Brain pericyte (primary cell): ENCODE data around the gene UBE2Z.
"Not testable (repeated sequence)": the region's sequence is repeated elsewhere in the genome, so short reads cannot be mapped to it uniquely, and the experiment has no call there.

Source experiments
- DNase-seq: peaks from one replicate; pipeline ENCODE4 v3.0.0-alpha.2; 2012; ENCODE audit warnings: low read depth, low spot score

Gene UBE2Z

DNA sequence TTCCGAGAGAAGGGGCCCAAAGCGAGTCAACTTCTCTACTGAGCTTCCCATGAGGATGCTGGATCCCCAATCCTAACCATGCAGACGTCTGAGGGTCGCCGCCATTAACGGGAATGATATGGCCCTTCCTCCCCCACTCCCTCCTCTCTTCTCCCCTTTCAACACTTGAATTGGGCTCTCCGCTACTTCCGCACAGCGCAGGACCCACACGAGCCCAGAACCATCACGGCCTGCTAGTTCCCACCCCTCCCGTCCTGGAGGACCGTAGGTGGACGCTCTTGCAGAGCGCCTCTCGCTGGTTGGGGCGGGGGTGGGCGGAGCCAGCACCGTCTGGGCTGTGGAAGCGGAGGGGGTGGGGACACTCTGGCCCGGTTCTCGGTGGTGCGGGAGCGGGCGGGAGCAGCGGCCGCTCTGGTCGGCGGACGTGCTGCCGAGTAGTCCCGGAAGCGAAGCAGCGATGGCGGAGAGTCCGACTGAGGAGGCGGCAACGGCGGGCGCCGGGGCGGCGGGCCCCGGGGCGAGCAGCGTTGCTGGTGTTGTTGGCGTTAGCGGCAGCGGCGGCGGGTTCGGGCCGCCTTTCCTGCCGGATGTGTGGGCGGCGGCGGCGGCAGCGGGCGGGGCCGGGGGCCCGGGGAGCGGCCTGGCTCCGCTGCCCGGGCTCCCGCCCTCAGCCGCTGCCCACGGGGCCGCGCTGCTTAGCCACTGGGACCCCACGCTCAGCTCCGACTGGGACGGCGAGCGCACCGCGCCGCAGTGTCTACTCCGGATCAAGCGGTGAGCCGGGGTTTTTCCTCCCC, at the start of gene UBE2Z:
Gene UBE2Z, plus strand, starts transcription at position 361 of the 797 bp plus-strand sequence. Its CDS starts 97 bp downstream, at position 458.
- DNase-seq, result peak; percentile 83

- DNase-seq, result no peak
These were observed 48.2 kb upstream of the UBE2Z start for GRCh38 chr17:48860034-48860433.

GRCh38 chr17:48860456-48860855, 47.8 kb upstream of the UBE2Z start:
- no peak for DNase-seq

DNA sequence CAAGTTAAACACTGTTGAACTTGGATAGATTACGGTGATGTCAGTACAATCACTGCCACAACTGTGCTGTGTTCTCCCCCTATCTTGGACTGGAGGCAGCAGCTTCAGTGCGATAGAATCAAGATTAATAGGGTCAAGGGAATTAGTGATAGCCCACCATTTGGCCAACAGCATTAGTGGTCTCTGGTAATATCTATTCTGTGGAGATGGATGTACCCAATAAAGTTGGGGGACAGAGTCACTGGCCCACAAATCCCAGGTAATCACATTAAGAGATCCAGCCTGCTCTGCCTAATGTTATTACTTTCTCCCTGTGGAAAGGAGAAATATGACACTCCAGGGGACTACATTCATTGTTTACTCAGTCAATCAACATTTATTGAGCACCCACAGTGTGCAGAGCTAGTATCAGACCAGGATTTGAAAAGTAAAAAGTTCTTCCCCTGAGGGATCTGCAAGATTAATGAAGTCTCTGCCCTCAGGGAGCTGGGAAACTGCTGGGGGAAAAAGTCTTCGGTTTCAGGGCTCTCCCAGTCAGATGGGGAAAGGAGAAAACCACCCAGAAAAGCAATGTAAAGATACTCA, 39.2 kb upstream of the UBE2Z start:
- DNase-seq, result no peak

DNA sequence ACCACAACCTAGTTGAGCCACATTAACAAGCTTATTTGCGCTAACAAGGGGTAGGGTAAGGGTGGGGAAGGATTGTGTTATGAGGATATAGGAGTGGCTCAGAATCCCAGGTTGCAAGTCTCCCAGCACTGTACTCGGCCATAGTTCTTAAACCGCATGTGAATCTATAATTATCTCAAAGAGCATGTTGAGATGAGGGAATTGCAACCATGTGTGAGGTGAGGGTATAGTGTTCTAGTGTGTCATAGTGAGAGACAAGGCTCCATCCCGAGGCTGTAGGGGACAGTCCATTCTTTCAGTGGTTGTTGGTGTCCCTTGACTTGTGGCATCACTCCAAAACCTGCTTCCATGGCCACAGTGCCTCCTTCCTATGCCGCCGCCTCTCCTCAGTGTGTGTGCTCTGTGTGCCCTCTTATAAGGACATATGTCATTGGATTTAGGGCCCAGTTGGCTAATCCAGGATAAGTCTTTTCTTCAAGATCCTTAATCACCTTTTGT, 38.3 kb upstream of the UBE2Z start:
- DNase-seq, result no peak

DNA sequence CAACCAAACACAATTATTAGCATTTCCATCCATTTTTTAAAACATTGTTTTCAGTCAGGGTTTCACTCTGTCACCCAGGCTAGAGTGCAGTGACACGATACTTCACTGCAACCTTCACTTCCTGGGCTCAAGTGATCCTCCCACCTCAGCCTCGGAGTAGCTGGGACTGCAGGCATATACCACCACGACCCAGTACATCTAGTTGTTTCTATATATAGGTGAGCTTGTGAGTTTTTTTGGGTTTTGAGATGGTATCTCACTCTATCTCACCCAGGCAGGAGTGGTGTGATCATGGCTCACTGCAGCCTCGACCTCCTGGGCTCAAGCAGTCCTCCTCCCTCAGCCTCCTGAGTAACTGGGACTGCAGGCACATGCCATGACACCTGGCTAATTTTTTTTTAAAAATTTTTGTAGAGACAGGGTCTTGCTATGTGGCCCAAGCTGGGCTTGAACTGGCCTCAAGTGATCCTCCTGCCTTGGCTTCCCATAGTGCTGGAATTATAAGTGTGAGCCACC, 37.1 kb upstream of the UBE2Z start:
- no peak for DNase-seq

DNA sequence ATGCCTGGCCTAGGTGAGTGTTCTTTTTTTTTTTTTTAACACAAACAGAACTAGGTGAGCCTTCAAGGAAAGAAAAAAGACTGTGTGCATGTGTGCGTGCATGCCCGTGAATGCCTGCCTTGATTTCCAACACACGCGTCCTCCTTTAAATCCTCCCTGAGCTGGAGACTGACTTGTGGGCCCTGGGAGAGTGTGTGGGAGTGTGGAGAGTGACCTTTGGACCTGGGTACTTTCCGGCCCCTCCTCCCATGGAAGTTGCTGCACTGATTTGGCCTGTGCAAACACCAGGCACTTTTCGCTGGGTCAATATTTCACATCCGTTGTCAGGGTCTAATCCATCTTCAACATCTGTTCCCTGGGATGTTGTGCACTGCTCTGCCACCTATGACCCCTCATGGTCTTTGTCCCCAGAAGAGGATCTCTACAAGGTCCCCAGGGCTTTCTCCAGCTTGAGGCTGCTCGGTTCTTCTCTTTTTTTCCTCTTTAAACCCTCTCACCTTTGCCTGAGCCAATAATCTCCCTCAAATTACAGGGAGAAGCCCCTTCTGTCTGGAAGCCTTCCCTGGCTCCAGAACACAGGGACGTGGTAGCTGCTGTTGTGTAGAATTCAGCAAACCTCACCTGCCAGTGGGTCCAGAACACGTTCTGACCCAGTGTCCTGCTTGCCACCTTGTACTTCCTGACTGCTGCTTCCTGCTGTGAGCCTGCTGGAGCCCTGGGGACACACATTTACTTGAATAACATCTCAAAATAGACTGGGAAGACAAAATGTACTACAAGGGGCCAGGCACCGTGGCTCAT, 36.5 kb upstream of the UBE2Z start:
- DNase-seq, result no peak

DNA sequence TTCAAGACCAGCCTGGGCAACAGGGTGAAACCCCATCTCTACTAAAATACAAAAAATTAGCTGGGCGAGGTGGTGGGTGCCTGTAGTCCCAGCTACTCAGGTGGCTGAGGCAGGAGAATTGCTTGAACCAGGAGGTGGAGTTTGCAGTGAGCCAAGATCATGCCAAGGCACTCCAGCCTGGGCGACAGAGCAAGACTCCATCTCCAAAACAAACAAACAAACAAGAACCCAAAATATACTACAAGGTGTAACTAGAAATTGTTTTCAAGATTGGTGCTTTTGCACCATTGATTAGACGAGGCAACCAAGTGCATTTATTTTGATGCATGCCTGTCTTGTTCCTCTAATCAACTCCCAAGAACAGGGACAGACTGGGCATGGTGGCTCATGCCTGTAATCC, 35.8 kb upstream of the UBE2Z start:
- not testable (repeated sequence) for DNase-seq

GRCh38 chr17:48873209-48873608, 35.0 kb upstream of the UBE2Z start:
- DNase-seq, result no peak

GRCh38 chr17:48873696-48874443, 34.3 kb upstream of the UBE2Z start:
- no peak for DNase-seq

DNA sequence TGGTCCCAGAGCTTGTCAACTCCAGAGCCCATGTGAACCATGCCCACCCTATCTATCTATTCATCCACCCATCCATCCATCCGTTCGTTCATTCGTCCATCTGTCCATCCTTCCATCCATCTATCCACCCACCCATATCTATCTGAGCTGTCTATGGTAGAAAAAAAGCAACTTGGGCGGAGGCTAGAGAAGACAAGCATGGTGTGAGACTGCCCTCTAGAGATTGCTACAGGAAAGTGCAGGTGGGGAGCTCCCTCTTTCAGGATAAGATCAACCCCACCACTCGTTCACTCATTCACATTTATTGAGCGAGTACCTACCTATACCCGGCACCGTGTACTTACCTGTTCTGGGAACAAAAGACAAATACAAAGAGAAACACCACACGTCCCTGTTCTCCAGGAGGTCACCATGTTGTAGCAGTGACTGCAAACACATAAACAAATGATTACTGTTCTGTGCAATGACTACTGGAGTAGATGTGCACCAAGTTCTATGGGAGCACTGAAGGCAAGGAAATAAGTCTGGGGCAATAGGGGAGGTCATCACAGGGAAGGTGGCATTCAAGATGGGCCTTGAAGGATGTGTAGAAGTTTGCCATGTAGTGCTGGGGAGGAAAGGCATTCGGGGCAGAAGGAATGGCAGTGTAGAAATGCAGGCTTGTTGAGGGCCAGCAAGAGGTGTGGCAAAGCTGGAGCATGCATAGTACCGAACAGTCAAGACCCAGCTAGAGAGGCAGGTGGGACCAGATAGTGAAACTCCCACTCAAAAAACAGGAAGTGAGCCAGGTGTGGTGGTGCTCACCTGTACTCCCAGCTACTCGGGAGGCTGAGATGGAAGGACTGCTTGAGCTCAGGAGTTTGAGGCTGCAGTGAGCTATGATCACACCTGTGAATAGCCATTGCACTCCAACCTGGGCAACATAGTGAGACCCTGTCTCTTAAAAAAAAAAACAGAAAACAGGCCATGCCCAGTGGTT, 29.0 kb upstream of the UBE2Z start:
- DNase-seq, result no peak

DNA sequence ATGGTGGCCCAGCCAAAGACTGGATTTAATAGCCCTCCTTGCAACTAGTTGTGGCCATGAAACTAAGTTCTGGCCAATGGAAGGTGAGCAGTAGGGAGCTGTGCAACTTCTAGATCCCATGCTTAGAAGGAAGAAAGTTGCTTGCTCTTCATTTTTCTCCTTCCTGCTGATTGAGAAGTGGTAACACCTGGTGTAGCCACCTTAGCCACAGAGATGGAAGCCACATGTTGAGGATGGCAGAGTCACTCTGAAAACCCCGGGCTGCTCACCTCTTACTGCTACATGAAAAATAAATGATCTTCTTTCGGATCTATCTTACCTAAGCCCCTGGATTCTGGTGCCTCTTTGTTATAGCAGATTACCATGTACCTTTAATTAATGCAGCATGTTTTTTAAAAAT, 25.9 kb upstream of the UBE2Z start:
- DNase-seq, result no peak

DNA sequence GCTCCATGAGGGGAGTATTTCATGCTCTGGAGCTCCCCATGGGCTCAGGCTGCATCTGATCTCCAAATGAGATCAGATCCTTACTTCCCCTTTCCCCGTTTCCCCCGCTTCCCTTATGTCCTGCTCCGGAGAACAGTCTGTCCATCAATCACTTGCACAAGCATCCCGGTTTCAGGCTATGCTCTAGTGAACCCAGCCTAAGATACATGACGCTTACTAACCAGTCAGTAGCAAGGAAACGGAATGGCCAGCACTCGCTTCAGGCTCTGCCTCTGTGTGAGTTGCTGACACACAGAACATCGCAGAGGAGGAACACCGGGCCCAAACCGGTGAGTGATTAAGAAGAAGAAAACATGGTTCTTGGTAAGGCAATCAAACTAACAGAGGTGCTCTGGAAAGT, 25.0 kb upstream of the UBE2Z start:
- DNase-seq, result no peak

- DNase-seq, result no peak
These were observed 18.1 kb upstream of the UBE2Z start for GRCh38 chr17:48890086-48890485.

GRCh38 chr17:48892940-48893645, 15.1 kb upstream of the UBE2Z start:
- DNase-seq, result no peak

DNA sequence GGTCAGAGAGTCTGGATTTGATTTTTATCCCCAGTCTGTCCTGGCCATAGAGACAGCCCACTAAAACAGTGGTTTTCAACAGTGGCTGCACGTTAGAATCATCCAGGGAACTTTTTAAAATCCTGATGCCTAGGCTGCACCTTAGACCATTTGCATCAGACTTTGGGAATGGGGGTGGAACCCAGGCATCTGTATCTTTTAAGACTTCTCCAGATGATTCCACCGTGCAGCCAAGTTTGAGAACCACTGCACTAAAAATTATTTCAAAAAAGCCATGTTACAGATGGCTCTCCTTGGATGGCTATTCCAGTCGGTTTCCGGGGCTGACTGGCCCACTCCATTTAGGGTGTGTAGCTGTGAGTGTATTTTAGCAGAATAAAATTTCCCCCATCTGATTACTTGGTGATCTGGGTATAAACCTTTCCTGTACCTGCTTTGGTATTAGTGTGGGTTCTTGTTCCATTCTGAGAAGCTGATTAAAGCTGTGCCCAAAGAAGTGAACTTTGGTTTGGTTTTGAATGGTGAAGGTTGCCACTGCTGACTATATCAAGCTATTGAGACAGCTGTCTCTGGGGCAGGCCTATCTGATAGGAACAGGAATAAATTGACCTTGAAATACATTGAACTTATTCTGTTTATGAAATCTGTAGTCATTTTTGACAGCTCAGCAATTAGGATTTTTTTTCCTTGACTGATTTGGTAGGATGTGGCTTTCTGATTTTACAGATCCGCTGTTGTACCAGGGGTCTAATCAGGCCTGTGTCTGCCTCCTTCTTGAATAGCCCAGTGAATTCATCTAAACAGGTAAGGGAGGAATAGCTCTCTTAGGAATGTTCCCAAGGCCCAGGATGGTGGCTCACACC, 14.3 kb upstream of the UBE2Z start:
- no peak for DNase-seq

DNA sequence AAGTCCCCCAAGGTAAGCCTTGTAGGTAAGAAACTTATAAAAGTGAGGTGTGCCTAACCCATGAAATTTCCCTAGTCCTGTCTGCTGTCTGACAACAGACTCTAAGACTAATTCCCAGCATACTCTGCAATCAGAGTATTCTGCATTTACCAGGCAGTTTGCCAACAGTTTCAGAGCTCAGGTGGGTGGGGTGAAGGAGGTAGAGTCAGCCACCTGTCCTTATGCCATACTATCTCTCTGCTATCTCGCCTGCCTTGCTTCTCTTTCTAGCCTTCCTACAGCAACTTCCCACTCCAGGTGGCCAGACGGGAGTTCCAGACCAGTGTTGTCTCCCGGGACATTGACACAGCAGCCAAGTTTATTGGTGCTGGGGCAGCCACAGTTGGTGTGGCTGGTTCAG, 13.3 kb upstream of the UBE2Z start:
- DNase-seq, result no peak

DNA sequence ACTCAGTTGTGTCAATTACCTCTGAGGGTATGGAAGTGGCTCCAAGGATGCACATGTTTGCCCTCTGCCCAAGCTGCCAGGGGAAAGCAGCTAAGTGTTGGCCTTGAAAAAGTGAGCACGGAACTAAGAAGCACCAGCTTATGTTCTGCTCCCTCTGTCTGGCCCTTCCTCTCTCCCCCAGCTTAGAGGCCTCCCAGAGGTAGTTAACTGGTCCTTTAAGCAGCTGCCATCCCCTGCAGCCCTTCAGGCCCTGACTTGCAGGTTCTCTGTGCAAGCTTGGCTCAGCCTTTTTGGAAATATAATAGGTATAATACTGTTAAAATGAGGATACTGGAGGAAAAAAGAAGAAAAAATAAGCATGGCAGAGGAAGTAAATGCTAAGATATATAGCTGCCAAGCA, 7.0 kb upstream of the UBE2Z start:
- no peak for DNase-seq

DNA sequence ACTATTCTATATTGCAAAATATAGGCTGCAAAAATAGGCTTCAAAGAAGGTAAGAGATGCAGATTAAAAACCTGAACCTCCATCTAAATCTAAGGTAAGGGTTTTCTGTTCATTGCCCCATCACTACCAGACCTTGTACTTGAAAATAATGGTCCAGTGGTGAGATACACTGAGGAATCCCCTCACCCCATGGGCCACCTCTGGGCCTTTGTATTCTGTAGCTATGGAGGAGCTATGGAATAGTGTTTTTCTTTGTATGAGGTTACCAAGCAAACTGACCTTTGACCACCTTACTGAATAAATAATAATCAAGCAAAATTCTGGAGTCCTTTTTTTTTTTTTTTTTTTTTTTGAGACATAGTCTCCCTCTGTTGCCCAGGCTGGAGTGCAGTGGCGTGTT, 4.8 kb upstream of the UBE2Z start:
- DNase-seq, result no peak
